AG09319 (cell line): ENCODE data around the gene ARCN1.
"Not testable (repeated sequence)": the region's sequence is repeated elsewhere in the genome, so short reads cannot be mapped to it uniquely, and the experiment has no call there.

Experiments
- DNase-seq: peaks from one replicate; pipeline ENCODE4 v3.0.0-alpha.2; 2010; ENCODE audit warnings: low read depth; ENCODE audit errors: extremely low read depth
- TF ChIP-seq, protein P1 (sequence below): IDR thresholded peaks from 2 replicates; pipeline ENCODE4 v1.5.1; 2011; ENCODE audit warnings: low read depth, mild to moderate bottlenecking, inconsistent platforms, low read length, moderate library complexity

Gene ARCN1

DNA sequence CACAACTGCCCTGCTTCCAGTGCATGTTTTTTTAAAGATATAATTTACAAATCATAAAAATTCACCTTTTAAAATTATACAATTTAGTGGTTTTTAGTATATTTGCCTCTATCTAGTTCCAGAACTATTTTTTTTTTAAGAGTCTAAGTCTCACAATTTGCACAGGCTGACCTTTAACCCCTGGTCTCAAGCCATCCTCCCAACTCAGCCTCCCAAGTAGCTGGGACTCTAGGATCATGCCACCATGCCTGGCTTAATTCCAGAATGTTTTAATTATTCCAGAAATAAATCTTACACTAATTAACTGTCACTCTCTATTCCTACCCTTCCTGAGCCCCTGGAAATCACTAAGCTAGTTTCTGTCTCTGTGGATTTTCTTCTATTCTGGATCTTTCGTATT is 1.4 kb upstream of the ARCN1 start:
- DNase-seq, result no peak
- TF ChIP-seq, protein P1, sequence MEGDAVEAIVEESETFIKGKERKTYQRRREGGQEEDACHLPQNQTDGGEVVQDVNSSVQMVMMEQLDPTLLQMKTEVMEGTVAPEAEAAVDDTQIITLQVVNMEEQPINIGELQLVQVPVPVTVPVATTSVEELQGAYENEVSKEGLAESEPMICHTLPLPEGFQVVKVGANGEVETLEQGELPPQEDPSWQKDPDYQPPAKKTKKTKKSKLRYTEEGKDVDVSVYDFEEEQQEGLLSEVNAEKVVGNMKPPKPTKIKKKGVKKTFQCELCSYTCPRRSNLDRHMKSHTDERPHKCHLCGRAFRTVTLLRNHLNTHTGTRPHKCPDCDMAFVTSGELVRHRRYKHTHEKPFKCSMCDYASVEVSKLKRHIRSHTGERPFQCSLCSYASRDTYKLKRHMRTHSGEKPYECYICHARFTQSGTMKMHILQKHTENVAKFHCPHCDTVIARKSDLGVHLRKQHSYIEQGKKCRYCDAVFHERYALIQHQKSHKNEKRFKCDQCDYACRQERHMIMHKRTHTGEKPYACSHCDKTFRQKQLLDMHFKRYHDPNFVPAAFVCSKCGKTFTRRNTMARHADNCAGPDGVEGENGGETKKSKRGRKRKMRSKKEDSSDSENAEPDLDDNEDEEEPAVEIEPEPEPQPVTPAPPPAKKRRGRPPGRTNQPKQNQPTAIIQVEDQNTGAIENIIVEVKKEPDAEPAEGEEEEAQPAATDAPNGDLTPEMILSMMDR, result no peak

DNA sequence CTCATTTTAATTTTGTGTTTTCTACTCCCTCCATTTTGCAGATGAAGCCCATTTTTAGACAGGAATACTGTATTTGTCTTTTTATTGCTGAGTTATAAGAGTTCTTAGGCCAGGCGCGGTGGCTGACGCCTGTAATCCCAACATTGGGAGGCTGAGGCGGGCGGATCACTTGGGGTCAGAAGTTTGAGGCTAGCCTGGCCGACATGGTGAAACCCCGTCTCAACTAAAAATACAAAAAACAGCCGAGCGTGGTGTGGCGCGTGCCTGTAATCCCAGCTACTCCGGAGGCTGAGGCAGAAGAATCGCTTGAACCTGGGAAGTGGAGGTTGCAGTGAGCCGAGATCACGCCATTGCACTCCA is 528 bp upstream of the ARCN1 start:
- not testable (repeated sequence) for DNase-seq

DNA sequence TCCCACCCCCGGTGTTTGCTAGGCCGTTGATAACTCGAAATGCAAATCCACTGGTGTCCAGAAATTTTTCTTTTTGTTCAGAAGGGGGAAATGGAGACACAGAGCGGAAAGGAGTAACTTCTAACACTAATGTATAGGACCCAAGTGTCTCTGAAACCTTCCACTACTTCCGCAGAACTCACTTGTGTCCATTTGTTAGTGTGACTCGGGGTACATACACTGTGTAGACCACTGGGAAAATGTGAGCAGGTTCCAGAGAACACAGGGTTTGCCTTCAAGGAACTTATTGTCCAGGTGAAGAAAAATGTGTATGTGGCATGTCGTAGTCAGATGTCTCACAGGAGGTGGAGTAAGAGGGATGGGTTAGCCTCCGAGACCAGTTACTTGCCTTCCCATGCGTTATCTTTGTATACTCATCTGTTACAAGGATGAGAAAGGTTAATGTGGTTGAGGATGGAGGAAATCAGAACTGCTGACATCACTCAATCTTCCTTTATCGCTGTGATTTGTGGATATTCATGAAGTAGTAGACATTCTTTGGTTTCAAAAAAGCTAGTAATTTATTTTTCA is 857 bp downstream of the ARCN1 start:
- no peak for DNase-seq
- TF ChIP-seq, protein P1, result no peak

DNA sequence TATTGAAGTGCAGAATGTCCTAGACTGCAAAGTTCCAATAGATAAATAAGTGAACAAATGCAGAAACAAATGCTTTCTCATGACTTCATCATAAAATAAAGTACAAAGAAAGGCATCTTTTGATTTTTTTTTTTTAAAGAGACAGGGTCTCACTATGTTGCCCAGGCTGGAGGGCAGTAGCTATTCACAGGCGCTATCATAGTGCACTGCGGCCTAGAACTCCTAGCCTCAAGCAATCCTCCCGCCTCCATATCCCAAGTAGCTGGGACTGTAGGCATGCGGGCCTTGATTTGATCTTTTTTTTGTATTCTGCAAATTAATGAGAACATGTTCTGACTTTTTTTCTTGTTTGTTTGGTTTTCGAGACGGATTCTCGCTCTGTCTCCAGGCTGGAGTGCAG is 2.4 kb downstream of the ARCN1 start:
- no peak for DNase-seq
- TF ChIP-seq, protein P1, result no peak

DNA sequence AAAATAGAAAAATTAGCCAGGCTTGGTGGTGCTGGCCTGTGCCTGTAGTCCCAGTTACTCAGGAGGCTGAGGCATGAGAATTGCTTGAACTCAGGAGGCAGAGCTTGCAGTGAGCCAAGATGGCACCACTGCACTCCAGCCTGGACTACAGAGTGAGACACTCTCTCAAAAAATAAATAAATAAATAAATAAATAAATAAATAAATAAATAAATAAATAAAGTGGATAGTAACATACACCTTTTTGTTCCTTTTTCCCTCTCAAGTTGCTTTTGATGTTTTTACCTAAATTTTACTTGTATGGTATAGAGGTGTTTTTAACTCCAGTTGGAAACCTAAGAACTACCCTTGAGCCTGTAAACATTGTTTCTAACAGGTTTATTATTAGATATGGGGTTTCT is 5.8 kb downstream of the ARCN1 start:
- not testable (repeated sequence) for DNase-seq

DNA sequence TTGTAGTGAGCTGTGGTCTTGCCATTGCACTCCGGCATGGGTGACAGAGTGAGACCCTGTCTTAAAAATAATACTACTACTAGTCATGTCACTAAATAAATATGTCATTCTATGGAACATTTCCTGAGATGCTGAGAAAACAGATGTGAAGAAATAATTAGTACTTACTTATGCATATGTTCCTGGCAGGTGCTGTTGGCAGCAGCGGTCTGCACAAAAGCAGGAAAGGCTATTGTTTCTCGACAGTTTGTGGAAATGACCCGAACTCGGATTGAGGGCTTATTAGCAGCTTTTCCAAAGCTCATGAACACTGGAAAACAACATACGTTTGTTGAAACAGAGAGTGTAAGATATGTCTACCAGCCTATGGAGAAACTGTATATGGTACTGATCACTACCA is 8.8 kb downstream of the ARCN1 start:
- DNase-seq, result no peak
- TF ChIP-seq, protein P1, result no peak

DNA sequence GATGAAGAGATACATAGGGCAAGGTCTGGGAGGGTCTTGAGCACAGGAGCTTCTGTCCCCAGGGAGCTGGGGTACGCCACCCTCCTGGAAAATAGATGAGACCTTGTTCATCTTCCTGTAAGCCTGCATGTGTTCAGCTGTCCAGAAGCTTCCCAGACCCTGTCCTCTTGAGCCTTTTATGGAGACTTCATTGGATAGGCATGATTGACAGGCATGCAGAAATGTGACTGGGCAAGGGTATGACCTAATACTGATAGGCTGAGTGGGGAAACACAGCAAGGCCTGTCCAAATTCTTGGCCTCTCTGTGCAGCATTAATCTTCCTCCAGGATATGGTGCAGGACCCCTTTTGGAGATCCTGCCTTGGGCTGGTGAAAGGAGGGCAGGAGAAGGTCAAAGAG is 15.7 kb downstream of the ARCN1 start:
- no peak for DNase-seq
- TF ChIP-seq, protein P1, result no peak

DNA sequence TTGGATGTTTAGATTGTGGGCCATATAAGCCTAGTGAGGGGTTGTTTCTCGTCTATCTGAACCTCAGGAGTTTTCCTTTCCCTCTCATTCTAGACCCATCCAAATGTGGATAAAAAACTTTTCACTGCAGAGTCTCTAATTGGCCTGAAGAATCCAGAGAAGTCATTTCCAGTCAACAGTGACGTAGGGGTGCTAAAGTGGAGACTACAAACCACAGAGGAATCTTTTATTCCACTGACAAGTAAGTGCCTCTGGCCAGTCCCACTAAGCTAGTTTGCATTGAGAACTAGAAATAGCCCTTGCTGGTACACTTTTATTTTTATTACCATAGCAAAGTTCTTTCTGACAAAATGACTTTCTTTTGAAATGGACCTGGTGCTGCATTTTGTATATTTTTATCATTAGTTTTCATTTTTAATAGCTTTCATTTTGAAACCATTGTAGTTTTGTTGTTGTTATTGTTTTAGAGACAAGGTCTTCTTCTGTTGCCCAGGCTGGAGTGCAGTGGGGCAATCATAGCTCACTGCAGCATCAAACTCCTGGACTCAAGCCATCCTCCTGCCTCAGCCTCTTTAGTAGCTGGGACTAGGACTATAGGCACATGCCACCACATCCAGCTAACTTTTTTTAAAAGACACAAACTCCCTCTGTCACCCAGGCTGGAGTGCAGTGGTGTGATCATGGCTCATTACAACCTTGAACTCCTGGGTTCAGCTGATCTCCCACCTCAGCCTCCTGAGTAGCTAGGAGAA is 20.6 kb downstream of the ARCN1 start:
- DNase-seq, result no peak
- TF ChIP-seq, protein P1, result no peak
